Measurements from ENCODE around the gene CBFA2T3.

The CBFA2T3 gene

DNA sequence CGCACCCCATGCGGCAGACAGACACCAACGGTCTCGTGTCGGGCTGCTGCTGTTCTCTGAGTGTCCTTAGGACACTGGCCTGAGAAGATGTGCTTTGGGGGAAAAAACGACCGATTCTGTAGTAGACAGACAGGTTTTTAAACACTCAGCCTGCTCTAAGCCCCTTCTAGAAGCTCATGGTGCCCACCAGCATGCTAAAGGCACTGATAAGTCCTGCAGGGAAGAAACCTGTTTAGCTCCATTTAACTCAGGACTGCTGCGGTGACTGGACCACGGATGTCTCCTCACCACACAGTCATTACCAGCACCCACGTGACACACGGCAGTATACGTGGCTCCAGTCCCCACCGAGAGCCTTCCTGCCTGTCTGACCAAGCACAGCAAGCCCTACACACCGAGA lies 146.2 kb downstream of the CBFA2T3 start:
- no peak for DNase-seq

DNA sequence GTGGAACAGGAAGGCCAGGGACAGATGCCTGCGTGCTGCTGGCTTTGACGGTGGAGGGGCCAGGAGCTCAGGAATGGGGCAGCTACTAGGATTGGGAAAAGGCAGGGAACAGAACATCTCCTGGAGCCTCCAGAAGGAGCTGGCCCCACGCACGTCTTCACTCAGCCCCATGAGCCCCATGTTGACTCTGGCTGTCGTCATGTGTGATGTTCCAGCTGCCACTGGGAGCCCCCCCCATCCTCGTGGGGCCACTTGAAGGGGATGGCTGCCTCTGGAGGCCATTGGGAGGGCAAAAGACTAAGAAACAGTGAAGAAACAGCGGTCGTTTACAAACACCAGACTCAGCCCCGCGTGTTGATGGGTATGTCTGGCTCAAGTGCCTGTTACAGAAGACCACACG lies 146.7 kb downstream of the CBFA2T3 start:
- no peak for DNase-seq

DNA sequence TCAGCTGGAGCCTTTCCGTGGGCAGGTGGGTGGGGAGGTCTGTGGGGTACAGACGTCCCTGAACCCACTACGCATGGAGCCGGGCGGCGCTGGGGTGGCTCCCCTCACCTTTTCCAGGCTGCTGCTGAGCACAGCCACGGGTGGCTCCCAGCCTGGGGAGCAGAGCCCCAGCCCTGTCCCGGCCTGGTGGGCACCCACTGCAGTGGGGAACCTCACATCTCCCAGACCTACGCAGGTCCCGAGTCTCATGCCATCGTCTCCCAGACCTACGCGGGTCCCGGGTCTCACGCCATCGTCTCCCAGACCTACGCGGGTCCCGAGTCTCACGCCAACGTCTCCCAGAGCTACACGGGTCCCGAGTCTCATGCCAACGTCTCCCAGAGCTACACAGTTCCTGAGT lies 148.3 kb downstream of the CBFA2T3 start:
- DNase-seq = no peak

DNA sequence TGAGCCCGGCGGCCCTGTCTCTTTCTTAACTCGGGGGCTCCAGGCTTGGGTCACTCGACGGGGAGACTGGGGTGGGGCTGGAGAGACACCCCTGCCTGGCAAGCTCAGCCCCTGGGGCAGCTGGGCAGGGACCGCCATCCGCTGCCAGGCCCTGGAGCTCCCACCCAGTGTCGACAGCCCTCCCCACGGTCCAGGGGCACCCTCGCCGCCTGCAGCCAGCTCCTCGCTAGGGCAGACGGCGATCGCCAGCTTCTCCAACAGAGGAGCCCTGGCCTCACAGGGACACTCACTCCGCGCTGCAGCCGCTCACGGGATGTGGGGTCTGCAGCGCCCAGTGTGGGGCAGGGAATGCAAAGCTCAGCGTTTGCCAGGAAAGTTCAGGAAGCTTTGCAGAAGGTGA lies 149.3 kb downstream of the CBFA2T3 start:
- no peak for DNase-seq

DNA sequence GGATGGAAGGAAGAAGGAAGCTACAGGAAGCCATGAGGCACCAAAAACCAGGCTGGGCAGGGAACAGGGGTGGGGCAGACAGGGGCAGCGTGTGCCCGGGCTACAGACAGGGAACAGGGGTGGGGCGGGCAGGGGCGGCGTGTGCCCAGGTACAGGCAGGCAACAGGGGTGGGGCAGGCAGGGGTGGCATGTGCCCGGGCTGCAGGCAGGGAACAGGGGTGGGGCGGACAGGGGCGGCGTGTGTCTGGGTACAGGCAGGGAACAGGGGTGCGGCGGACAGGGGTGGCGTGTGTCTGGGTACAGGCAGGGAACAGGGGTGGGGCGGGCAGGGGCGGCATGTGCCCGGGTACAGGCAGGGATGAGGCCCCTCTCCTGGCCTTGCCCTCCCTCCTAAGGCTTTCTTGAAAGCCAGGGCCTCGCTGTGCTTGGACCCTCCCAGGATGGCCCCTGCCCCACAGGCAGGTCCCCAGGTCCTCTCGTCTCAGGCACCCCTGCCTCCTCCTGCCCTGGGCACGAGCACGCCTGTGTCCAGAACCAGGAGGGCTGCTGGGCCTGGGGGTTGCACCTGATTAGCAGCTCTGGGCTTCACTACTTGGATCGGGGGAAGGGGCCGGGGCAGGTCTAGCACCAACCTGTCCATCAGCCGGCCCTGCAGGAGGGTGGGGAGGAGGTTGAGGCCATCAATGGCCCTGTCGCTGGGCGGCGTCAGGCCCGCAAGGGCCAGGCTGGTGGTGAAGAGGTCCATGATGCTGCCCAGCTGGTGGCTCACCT lies 150.8 kb downstream of the CBFA2T3 start:
- no peak for DNase-seq

DNA sequence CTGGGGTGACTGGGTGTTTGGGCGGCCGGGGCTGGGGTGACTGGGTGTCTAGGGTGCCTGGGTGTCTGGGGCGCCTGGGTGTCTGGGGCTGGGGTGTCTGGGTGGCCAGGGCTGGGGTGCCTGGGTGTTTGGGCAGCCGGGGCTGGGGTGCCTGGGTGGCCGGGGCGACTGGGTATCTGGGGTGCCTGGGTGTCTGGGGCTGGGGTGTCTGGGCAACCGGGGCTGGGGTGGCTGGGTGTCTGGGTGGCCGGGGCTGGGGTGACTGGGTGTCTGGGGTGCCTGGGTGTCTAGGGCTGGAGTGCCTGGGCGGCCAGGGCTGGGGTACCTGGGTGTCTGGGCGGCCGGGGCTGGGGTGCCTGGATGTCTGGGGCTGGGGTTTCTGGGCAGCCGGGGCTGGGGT lies 151.9 kb downstream of the CBFA2T3 start:
- DNase-seq = no peak
